Endodermal cell (in vitro differentiated cells): Measurements from ENCODE around the gene DBX2. TPM values are rescaled to one million over a fixed set of nuclear protein-coding genes. Genes with fewer than 3 reads are reported as not detected.

Source experiments
- DNase-seq: peaks from one replicate; pipeline ENCODE4 v3.0.0-alpha.2; 2017
- H3K27ac ChIP-seq: 2 replicates; pipeline ENCODE4 v1.5.1; 2013; ENCODE audit warnings: mild to moderate bottlenecking, low read depth, low read length, moderate library complexity
- H3K27me3 ChIP-seq: 2 replicates; pipeline ENCODE4 v1.6.1; 2013; ENCODE audit warnings: mild to moderate bottlenecking, low read length, moderate library complexity; ENCODE audit not compliant: insufficient read depth, control insufficient read depth, poor library complexity, severe bottlenecking
- H3K36me3 ChIP-seq: 2 replicates; pipeline ENCODE4 v1.7.0; 2013; ENCODE audit warnings: mild to moderate bottlenecking, low read length, moderate library complexity; ENCODE audit not compliant: control insufficient read depth, insufficient read depth
- H3K4me1 ChIP-seq: one replicate; pipeline ENCODE4 v1.7.0; 2013; ENCODE audit warnings: low read length; ENCODE audit not compliant: control insufficient read depth, insufficient read depth
- H3K4me3 ChIP-seq: 2 replicates; pipeline ENCODE4 v1.5.1; 2013; ENCODE audit warnings: mild to moderate bottlenecking, low read length, moderate library complexity
- H3K9ac ChIP-seq: 2 replicates; pipeline ENCODE4 v1.6.1; 2013; ENCODE audit warnings: mild to moderate bottlenecking, low read length, moderate library complexity; ENCODE audit not compliant: poor library complexity, severe bottlenecking; ENCODE audit errors: extremely low read depth
- H3K9me3 ChIP-seq: 2 replicates; pipeline ENCODE4 v1.6.1; 2013; ENCODE audit warnings: mild to moderate bottlenecking, low read length, moderate library complexity; ENCODE audit not compliant: control insufficient read depth
- H3K27ac Mint-ChIP-seq: 2 replicates; pipeline ENCODE4 v1.8.0; 2020; ENCODE audit warnings: mixed read lengths
- H3K27me3 Mint-ChIP-seq: 2 replicates; pipeline ENCODE4 v1.8.0; 2021; ENCODE audit warnings: mild to moderate bottlenecking, mixed read lengths; ENCODE audit not compliant: insufficient read depth
- H3K36me3 Mint-ChIP-seq: 2 replicates; pipeline ENCODE4 v1.8.0; 2020; ENCODE audit warnings: low read depth, mixed read lengths
- H3K4me1 Mint-ChIP-seq: 2 replicates; pipeline ENCODE4 v1.8.0; 2020; ENCODE audit warnings: mixed read lengths
- H3K4me3 Mint-ChIP-seq: 2 replicates; pipeline ENCODE4 v1.8.0; 2020; ENCODE audit warnings: mild to moderate bottlenecking, moderate library complexity, mixed read lengths
- H3K9me3 Mint-ChIP-seq: 2 replicates; pipeline ENCODE4 v1.8.0; 2020; ENCODE audit warnings: mild to moderate bottlenecking, mixed read lengths
- WGBS, 2 experiments: methylation state at CpG; one replicate each; pipeline versions ENCODE4 v1.1.5 to v1.1.7; 2013; ENCODE audit warnings: missing lambda C conversion rate in 2 of 2, mixed read lengths in 1 of 2; ENCODE audit not compliant: insufficient coverage in 1 of 2, insufficient read length in 1 of 2; 5-methylcytosine and 5-hydroxymethylcytosine counted together
- total RNA-seq, 2 donors: library from RNA; stranded (reverse); fragmentation: NEBNext Ultra II Directional in 1 of 2; extraction: Animal tissue kit (Norgen Biotek cat#: 25700) in 1 of 2; gene quantifications; 2 replicates in 1 of 2; 3 replicates in 1 of 2; pipeline ENCODE4 v1.2.1, GENCODE V29; 2021
- TF ChIP-seq, protein P1 (sequence below): fragments of 200-600 bp; sonication (generic); conservative IDR thresholded peaks from 2 replicates; pipeline ENCODE4 v1.5.0; 2021; ENCODE audit warnings: antibody characterized with exemption, mild to moderate bottlenecking

The DBX2 gene
- total RNA-seq, 2 donors from 2014 or later, result not detected

DNA sequence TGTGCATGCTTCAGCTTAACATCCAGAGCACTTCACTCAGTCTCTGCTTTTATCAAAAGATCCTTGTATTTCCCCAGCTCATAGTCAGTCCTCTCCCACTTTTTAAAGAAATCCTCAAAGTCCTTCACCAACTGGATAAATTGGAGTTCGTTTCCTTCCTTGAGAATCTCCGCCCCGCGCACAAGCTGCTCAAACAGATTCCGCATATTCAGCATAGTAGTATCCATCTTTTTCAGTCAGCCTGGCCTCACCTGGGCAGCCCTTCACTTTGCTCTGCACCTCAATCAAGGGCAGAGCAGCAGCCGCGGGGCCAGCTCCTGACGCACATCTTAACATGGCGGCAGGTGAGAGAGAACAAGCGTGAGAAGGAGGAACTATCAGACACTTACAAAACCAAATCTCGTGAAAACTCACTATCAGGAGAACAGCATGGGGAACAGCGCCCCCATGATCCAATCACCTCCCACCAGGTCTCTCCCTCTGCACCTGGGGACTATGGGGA, 14.3 kb upstream of the DBX2 start:
- H3K9me3 Mint-ChIP-seq, result peaks cover 5% of the 10 kb centered on the region
- 94 to 96% methylated on average over 9 to 12 of the region's 12 CpGs for WGBS, 2 experiments
- H3K27ac Mint-ChIP-seq, result no peak overlapping the region
- no peaks in the 10 kb centered on the region for H3K36me3 ChIP-seq
- H3K27me3 Mint-ChIP-seq, result no peaks in the 10 kb centered on the region
- TF ChIP-seq, protein P1, sequence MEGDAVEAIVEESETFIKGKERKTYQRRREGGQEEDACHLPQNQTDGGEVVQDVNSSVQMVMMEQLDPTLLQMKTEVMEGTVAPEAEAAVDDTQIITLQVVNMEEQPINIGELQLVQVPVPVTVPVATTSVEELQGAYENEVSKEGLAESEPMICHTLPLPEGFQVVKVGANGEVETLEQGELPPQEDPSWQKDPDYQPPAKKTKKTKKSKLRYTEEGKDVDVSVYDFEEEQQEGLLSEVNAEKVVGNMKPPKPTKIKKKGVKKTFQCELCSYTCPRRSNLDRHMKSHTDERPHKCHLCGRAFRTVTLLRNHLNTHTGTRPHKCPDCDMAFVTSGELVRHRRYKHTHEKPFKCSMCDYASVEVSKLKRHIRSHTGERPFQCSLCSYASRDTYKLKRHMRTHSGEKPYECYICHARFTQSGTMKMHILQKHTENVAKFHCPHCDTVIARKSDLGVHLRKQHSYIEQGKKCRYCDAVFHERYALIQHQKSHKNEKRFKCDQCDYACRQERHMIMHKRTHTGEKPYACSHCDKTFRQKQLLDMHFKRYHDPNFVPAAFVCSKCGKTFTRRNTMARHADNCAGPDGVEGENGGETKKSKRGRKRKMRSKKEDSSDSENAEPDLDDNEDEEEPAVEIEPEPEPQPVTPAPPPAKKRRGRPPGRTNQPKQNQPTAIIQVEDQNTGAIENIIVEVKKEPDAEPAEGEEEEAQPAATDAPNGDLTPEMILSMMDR, result no peak
- H3K27ac ChIP-seq, result no peak overlapping the region
- no peaks in the 10 kb centered on the region for H3K4me1 Mint-ChIP-seq
- no peaks in the 10 kb centered on the region for H3K36me3 Mint-ChIP-seq
- no peak for DNase-seq
- H3K4me3 ChIP-seq, result no peak overlapping the region
- H3K9me3 ChIP-seq, result peaks cover 5% of the 10 kb centered on the region
- no peak overlapping the region for H3K4me3 Mint-ChIP-seq
- no peak overlapping the region for H3K9ac ChIP-seq
- no peaks in the 10 kb centered on the region for H3K27me3 ChIP-seq
- no peaks in the 10 kb centered on the region for H3K4me1 ChIP-seq

DNA sequence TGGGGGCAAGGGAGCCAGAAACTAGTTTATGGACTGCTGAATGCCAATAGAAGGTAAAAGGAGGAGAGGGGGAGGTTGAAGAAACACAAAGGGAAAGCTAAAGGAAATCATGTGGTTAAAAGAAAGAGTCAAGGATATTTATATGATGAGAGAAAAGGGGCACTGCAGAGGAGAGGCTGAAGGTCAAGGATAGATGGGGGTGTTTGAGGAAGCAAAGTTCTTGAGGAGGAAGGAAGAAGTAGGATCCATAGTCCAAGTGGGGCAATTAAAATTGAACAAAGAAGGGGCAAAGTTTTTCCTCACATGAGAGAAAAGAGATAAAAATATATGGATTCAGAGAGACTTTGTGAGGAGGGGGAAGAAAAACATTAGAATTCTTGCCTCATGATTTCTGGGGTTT, 10.1 kb upstream of the DBX2 start:
- Histone ChIP-seq H3K9ac (no peak overlapping the region), H3K4me1 (no peaks in the 10 kb centered on the region), H3K27me3 (no peaks in the 10 kb centered on the region), H3K36me3 (no peaks in the 10 kb centered on the region), H3K9me3 (no peaks in the 10 kb centered on the region), H3K27ac (no peak overlapping the region), H3K4me3 (no peak overlapping the region)
- DNase-seq, result no peak
- TF ChIP-seq, protein P1, result no peak
- H3K4me3 Mint-ChIP-seq, result no peak overlapping the region
- no peaks in the 10 kb centered on the region for H3K36me3 Mint-ChIP-seq
- no peak overlapping the region for H3K27ac Mint-ChIP-seq
- H3K4me1 Mint-ChIP-seq, result no peaks in the 10 kb centered on the region
- peaks cover 3% of the 10 kb centered on the region for H3K27me3 Mint-ChIP-seq
- no peaks in the 10 kb centered on the region for H3K9me3 Mint-ChIP-seq

DNA sequence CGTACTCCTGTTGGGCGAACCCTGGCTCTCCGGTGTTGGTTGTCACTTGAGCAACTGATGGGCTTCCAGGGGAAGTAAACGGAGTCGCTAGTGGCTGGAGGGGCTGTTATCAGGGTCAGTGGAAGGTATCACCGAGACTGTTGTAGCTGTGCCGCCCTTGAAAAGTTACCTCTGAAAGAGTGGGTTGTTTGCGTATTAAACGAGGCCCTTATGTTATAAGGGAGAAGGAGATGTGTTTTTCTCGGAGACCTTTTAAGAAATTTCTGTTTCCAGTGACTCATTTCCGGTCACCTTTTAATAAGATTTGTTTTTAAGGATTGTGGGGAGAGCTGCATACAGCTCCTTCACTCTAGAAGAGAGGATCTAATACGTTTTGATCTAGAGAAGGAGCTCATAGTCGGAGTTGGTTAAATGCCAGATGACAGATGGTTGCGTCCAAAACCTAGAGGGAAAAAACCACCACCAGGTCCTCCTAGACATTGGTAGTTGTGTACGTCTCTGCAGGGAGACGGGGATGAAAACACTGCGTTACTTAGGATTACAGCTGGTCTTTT, 750 bp upstream of the DBX2 start:
- H3K4me1 Mint-ChIP-seq, result peaks cover 6% of the 10 kb centered on the region
- no peaks in the 10 kb centered on the region for H3K9me3 Mint-ChIP-seq
- TF ChIP-seq, protein P1, result no peak
- no peak overlapping the region for H3K27ac Mint-ChIP-seq
- 25 to 37% methylated on average over 9 to 17 of the region's 17 CpGs for WGBS, 2 experiments
- Histone ChIP-seq H3K9me3 (no peaks in the 10 kb centered on the region), H3K27ac (no peak overlapping the region), H3K4me3 (peak overlapping the region; percentile 86), H3K4me1 (no peaks in the 10 kb centered on the region), H3K27me3 (peaks cover 71% of the 10 kb centered on the region), H3K9ac (no peak overlapping the region), H3K36me3 (no peaks in the 10 kb centered on the region)
- H3K36me3 Mint-ChIP-seq, result no peaks in the 10 kb centered on the region
- H3K27me3 Mint-ChIP-seq, result peaks cover 74% of the 10 kb centered on the region
- H3K4me3 Mint-ChIP-seq, result peak overlapping the region; percentile 67
- no peak for DNase-seq
